Peyer's patch (tissue), 4 donors: ENCODE data around the gene SLC12A6. TPM values are rescaled to one million over a fixed set of nuclear protein-coding genes. Genes with fewer than 3 reads are reported as not detected.

Experiments used
- DNase-seq, 3 donors: peaks; one replicate each; pipeline ENCODE4 v3.0.0-alpha.2; 2017 to 2019
- H3K27ac ChIP-seq, 4 donors: fragments of 200-600 bp; sonication (generic); one replicate each; pipeline ENCODE4 v1.5.1; 2016 to 2019
- H3K27me3 ChIP-seq, 2 donors: fragments of 200-600 bp; sonication (generic); one replicate each; pipeline ENCODE4 v1.5.1; 2019
- H3K36me3 ChIP-seq, 3 donors: fragments of 200-600 bp; sonication (generic); one replicate each; pipeline ENCODE4 v1.5.1; 2016 to 2019
- H3K4me1 ChIP-seq, 4 donors: fragments of 200-600 bp; sonication (generic); one replicate each; pipeline ENCODE4 v1.5.1; 2016 to 2019
- H3K4me3 ChIP-seq, 4 donors: fragments of 200-600 bp; sonication (generic); 1 replicate in 3 of 4; 2 replicates in 1 of 4; pipeline ENCODE4 v1.5.1; 2016 to 2019; ENCODE audit warnings: mild to moderate bottlenecking in 1 of 4
- H3K9me3 ChIP-seq, 4 donors: fragments of 200-600 bp; sonication (generic); one replicate each; pipeline ENCODE4 v1.5.1; 2016 to 2019; ENCODE audit warnings: mild to moderate bottlenecking in 1 of 4
- CTCF ChIP-seq, 6 experiments: fragments of 450-650 bp in 4 of 6; fragments of 200-600 bp in 2 of 6; sonication (generic) in 1 of 6; IDR thresholded peaks; one replicate each; pipeline ENCODE4 v1.5.1; 2017 to 2019; ENCODE audit warnings: antibody characterized with exemption in 6 of 6, mild to moderate bottlenecking in 3 of 6, moderate library complexity in 1 of 6
- POLR2A ChIP-seq, 2 donors: fragments of 450-650 bp; IDR thresholded peaks; one replicate each; pipeline ENCODE4 v1.5.1; 2017; ENCODE audit warnings: antibody characterized with exemption in 2 of 2, mild to moderate bottlenecking in 2 of 2, moderate library complexity in 2 of 2
- total RNA-seq, 4 donors: library from RNA; depleted of rRNA; stranded (reverse); fragments of >200 nt; gene quantifications; one replicate each; pipeline ENCODE4 v1.1.0, GENCODE V29; 2016

Gene SLC12A6
- total RNA-seq, 4 donors from 2014 or later = 48.7 to 111 (median 54.1) TPM

GRCh38 chr15:34223904-34224596 lies 113.5 kb downstream of the SLC12A6 start:
- H3K4me3 ChIP-seq = peak overlapping the region; percentile 60 to 92 (median 68)
- no peaks in the 10 kb centered on the region for H3K27me3 ChIP-seq
- DNase-seq = peak in 1 of 3 donors; percentile 54
- no peak for TF ChIP-seq CTCF (IDR thresholded peaks at IDR 0.05)
- TF ChIP-seq POLR2A (IDR thresholded peaks at IDR 0.05) = no peak
- peaks cover 0 to 23% (median 0%) of the 10 kb centered on the region in 3 donors for H3K36me3 ChIP-seq
- no peaks in the 10 kb centered on the region for H3K9me3 ChIP-seq
- H3K4me1 ChIP-seq = peaks cover 0 to 11% (median 0%) of the 10 kb centered on the region in 4 donors
- H3K27ac ChIP-seq = peak overlapping the region; percentile 76 to 92 (median 86)

- H3K4me1 ChIP-seq = no peaks in the 10 kb centered on the region
- no peak overlapping the region for H3K4me3 ChIP-seq
- no peaks in the 10 kb centered on the region for H3K9me3 ChIP-seq
- no peak for DNase-seq
- H3K27ac ChIP-seq = no peak overlapping the region
- TF ChIP-seq CTCF (IDR thresholded peaks at IDR 0.05) = no peak
- TF ChIP-seq POLR2A (IDR thresholded peaks at IDR 0.05) = no peak
- H3K27me3 ChIP-seq = no peaks in the 10 kb centered on the region
- H3K36me3 ChIP-seq = no peaks in the 10 kb centered on the region
Measured at GRCh38 chr15:34217587-34218225, 119.9 kb downstream of the SLC12A6 start.

- H3K9me3 ChIP-seq = no peaks in the 10 kb centered on the region
- H3K36me3 ChIP-seq = no peaks in the 10 kb centered on the region
- DNase-seq = no peak
- no peaks in the 10 kb centered on the region for H3K4me1 ChIP-seq
- no peak overlapping the region for H3K27ac ChIP-seq
- TF ChIP-seq POLR2A (IDR thresholded peaks at IDR 0.05) = no peak
- no peak overlapping the region for H3K4me3 ChIP-seq
- H3K27me3 ChIP-seq = no peaks in the 10 kb centered on the region
Measured at GRCh38 chr15:34216527-34217270, 120.9 kb downstream of the SLC12A6 start.

GRCh38 chr15:34214135-34214534 lies 123.4 kb downstream of the SLC12A6 start:
- DNase-seq = no peak
- TF ChIP-seq POLR2A (IDR thresholded peaks at IDR 0.05) = no peak
- TF ChIP-seq CTCF (IDR thresholded peaks at IDR 0.05) = no peak
- H3K27me3 ChIP-seq = no peaks in the 10 kb centered on the region

GRCh38 chr15:34213690-34214089 lies 123.9 kb downstream of the SLC12A6 start:
- no peak for DNase-seq
- Histone ChIP-seq H3K27ac (no peak overlapping the region), H3K9me3 (no peaks in the 10 kb centered on the region), H3K4me3 (no peak overlapping the region), H3K36me3 (no peaks in the 10 kb centered on the region), H3K4me1 (peaks cover 0 to 4% (median 0%) of the 10 kb centered on the region in 4 donors), H3K27me3 (no peaks in the 10 kb centered on the region)
- TF ChIP-seq POLR2A (IDR thresholded peaks at IDR 0.05) (no peak), CTCF (IDR thresholded peaks at IDR 0.05) (no peak)

More at GRCh38 chr15:34214135-34214534, 123.4 kb downstream of the SLC12A6 start:
- H3K4me3 ChIP-seq = no peak overlapping the region
- H3K9me3 ChIP-seq = no peaks in the 10 kb centered on the region
- H3K27ac ChIP-seq = no peak overlapping the region
- no peaks in the 10 kb centered on the region for H3K4me1 ChIP-seq
- no peaks in the 10 kb centered on the region for H3K36me3 ChIP-seq
